Spleen (tissue), 7 donors: ENCODE measurements around the gene ADAP1.

Experiments
- POLR2A ChIP-seq, 3 donors: fragments of 450-650 bp; IDR thresholded peaks; one replicate each; pipeline ENCODE4 v1.5.1; 2017; ENCODE audit warnings: antibody characterized with exemption in 3 of 3, mild to moderate bottlenecking in 1 of 3
- TF ChIP-seq, protein P1 (sequence below), 11 experiments: fragments of 200-600 bp in 7 of 11; fragments of 450-650 bp in 4 of 11; sonication (generic) in 4 of 11; IDR thresholded peaks in 8 of 11; conservative IDR thresholded peaks in 3 of 11; 1 replicate in 7 of 11; 2 replicates in 4 of 11; pipeline versions ENCODE4 v1.4.0 to v1.8.0; 2016 to 2021; ENCODE audit warnings: antibody characterized with exemption in 11 of 11, inconsistent platforms in 4 of 11, mild to moderate bottlenecking in 1 of 11
- donor health status: DM: no; HTN: no; CAD: no; lungs with moderate emphysema.
- donor health status: DM: no; HTN: no; CAD: no.
- donor health status: DM: no; HTN: no; CAD: no.

DNA sequence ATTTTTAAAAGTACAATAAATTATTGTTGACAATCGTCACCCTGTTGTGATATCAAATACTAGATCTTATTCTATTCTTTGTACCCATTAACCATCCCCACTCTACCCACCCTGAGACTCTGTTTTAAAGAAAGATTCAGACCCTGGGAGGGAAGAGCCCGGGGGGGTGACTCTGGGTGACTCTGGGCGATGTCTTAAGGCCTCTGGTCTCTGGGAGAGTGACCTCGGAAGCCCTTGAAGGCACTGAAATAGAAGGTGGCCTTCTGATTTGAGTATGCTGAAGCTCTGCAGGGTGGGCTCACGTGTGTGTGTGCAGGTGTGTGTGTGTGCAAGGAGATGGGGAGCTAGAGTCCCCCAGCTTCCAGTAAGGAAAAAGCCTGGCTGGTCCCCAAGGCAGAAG is 9.7 kb downstream of the ADAP1 start:
- TF ChIP-seq POLR2A (IDR thresholded peaks at IDR 0.05): no peak
- TF ChIP-seq, protein P1, sequence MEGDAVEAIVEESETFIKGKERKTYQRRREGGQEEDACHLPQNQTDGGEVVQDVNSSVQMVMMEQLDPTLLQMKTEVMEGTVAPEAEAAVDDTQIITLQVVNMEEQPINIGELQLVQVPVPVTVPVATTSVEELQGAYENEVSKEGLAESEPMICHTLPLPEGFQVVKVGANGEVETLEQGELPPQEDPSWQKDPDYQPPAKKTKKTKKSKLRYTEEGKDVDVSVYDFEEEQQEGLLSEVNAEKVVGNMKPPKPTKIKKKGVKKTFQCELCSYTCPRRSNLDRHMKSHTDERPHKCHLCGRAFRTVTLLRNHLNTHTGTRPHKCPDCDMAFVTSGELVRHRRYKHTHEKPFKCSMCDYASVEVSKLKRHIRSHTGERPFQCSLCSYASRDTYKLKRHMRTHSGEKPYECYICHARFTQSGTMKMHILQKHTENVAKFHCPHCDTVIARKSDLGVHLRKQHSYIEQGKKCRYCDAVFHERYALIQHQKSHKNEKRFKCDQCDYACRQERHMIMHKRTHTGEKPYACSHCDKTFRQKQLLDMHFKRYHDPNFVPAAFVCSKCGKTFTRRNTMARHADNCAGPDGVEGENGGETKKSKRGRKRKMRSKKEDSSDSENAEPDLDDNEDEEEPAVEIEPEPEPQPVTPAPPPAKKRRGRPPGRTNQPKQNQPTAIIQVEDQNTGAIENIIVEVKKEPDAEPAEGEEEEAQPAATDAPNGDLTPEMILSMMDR (IDR thresholded peaks at IDR 0.05 in 8 of 11, conservative IDR thresholded peaks at IDR 0.05 in 3 of 11): no peak
